ENCODE results near the gene SLC4A3. TPM values are rescaled to one million over a fixed set of nuclear protein-coding genes. Genes with fewer than 3 reads are reported as not detected.
A peak's percentile ranks its signal among the peaks of the same experiment; 100 is the strongest.

Gene SLC4A3
- total RNA-seq, 4 donors from 2014 or later = 0.34 to 2.1 (median 0.90) TPM

GRCh38 chr2:219632760-219633105 lies 5.3 kb downstream of the SLC4A3 start:
- H3K4me3 ChIP-seq (ENCODE audit: low read depth, poor library complexity, severe bottlenecking) = no peak overlapping the region
- TF ChIP-seq POLR2A (IDR thresholded peaks at IDR 0.05) = no peak
- TF ChIP-seq CTCF (IDR thresholded peaks at IDR 0.05) = no peak
- intact Hi-C loops (cut with DNase I; ENCODE audit: low total_unique reads) = loop anchor here (10.0 kb wide), 1 partner anchor 78 kb away; no protein-coding TSS in a partner anchor
- peak in 1 of 2 donors; percentile 81 for DNase-seq (ENCODE audit: low spot score in 2 of 2)
- 84 to 90% methylated on average over 8 of the region's 8 CpGs for WGBS, 2 donors

- intact Hi-C loops (cut with DNase I; ENCODE audit: low total_unique reads) = loop anchor here (10.0 kb wide), 1 partner anchor 79 kb away; no protein-coding TSS in a partner anchor
- no peak for TF ChIP-seq POLR2A (IDR thresholded peaks at IDR 0.05)
- no peak for TF ChIP-seq CTCF (IDR thresholded peaks at IDR 0.05)
- 88% methylated on average over 21 of the region's 22 CpGs for WGBS, 2 donors
- DNase-seq (ENCODE audit: low spot score in 2 of 2) = peak in 1 of 2 donors; percentile 83
- no peak overlapping the region for H3K4me3 ChIP-seq (ENCODE audit: low read depth, poor library complexity, severe bottlenecking)
Observed at GRCh38 chr2:219633276-219634065, 6.0 kb downstream of the SLC4A3 start.

- DNase-seq (ENCODE audit: low spot score in 2 of 2) = peak in 1 of 2 donors; percentile 79
- H3K4me3 ChIP-seq (ENCODE audit: low read depth, poor library complexity, severe bottlenecking) = no peak overlapping the region
- intact Hi-C loops (cut with DNase I; ENCODE audit: low total_unique reads) = loop anchor here (10.0 kb wide), 1 partner anchor 80 kb away; no protein-coding TSS in a partner anchor
- 92 to 93% methylated on average over 15 of the region's 15 CpGs for WGBS, 2 donors
- TF ChIP-seq CTCF (IDR thresholded peaks at IDR 0.05) = no peak
- no peak for TF ChIP-seq POLR2A (IDR thresholded peaks at IDR 0.05)
Observed at GRCh38 chr2:219634171-219634940, 6.9 kb downstream of the SLC4A3 start.

- peak in 1 of 2 donors; percentile 82 for DNase-seq (ENCODE audit: low spot score in 2 of 2)
- no peak overlapping the region for H3K4me3 ChIP-seq (ENCODE audit: low read depth, poor library complexity, severe bottlenecking)
- intact Hi-C loops (cut with DNase I; ENCODE audit: low total_unique reads) = loop anchor here (10.0 kb wide), 1 partner anchor 80 kb away; no protein-coding TSS in a partner anchor
- TF ChIP-seq CTCF (IDR thresholded peaks at IDR 0.05) (no peak), POLR2A (IDR thresholded peaks at IDR 0.05) (no peak)
- WGBS, 2 donors = 89 to 93% methylated on average over 18 to 22 of the region's 22 CpGs
Observed at GRCh38 chr2:219634951-219635751, 7.7 kb downstream of the SLC4A3 start.

- TF ChIP-seq CTCF (IDR thresholded peaks at IDR 0.05) = no peak
- TF ChIP-seq POLR2A (IDR thresholded peaks at IDR 0.05) = no peak
- DNase-seq (ENCODE audit: low spot score in 2 of 2) = peak in 1 of 2 donors; percentile 83
- intact Hi-C loops (cut with DNase I; ENCODE audit: low total_unique reads) = loop anchor here (10.0 kb wide), 1 partner anchor 82 kb away; no protein-coding TSS in a partner anchor
- 89 to 90% methylated on average over 24 of the region's 24 CpGs for WGBS, 2 donors
- H3K4me3 ChIP-seq (ENCODE audit: low read depth, poor library complexity, severe bottlenecking) = no peak overlapping the region
Observed at GRCh38 chr2:219636144-219636915, 8.9 kb downstream of the SLC4A3 start.

All from lower leg skin (tissue), 4 donors.